Breast epithelium (tissue), 3 donors: Measurements from ENCODE around the gene RNF112.

Experiments
- CTCF ChIP-seq, 3 donors: fragments of 450-650 bp; IDR thresholded peaks; one replicate each; pipeline ENCODE4 v1.5.1; 2016 to 2017; ENCODE audit warnings: antibody characterized with exemption in 3 of 3, mild to moderate bottlenecking in 3 of 3, moderate library complexity in 3 of 3
- POLR2A ChIP-seq: fragments of 450-650 bp; IDR thresholded peaks from one replicate; pipeline ENCODE4 v1.6.1; 2016; ENCODE audit warnings: antibody characterized with exemption, mild to moderate bottlenecking, moderate library complexity
- POLR2AphosphoS5 ChIP-seq, 3 donors: sonication (generic); formaldehyde crosslinking; IDR thresholded peaks; one replicate each; pipeline ENCODE4 v1.6.1; 2017; ENCODE audit warnings: antibody characterized with exemption in 3 of 3

GRCh38 chr17:19421926-19422325 is 10.9 kb downstream of the RNF112 start:
- TF ChIP-seq CTCF (IDR thresholded peaks at IDR 0.05) (no peak), POLR2AphosphoS5 (IDR thresholded peaks at IDR 0.05) (no peak), POLR2A (no peak)
